NCI-H1105 (cell line): ENCODE measurements around the gene SRRM2.
A peak's percentile ranks its signal among the peaks of the same experiment; 100 is the strongest.

ENCODE experiments used
- DNase-seq: peaks from one replicate; lab custom pipeline; 2025; lab: John Stamatoyannopoulos, UW

Gene SRRM2

GRCh38 chr16:2739625-2740430, 12.6 kb upstream of the SRRM2 start:
- no peak for DNase-seq

- no peak for DNase-seq
These were observed 12.0 kb upstream of the SRRM2 start for GRCh38 chr16:2740476-2740875.

- DNase-seq = no peak
These were observed 11.3 kb upstream of the SRRM2 start for GRCh38 chr16:2741168-2741567.

GRCh38 chr16:2742323-2743006, 10.0 kb upstream of the SRRM2 start:
- no peak for DNase-seq

GRCh38 chr16:2743007-2743810, 9.2 kb upstream of the SRRM2 start:
- no peak for DNase-seq

GRCh38 chr16:2744711-2745110, 7.7 kb upstream of the SRRM2 start:
- no peak for DNase-seq

GRCh38 chr16:2745116-2745890, 7.1 kb upstream of the SRRM2 start:
- DNase-seq = no peak

- no peak for DNase-seq
These were observed 6.5 kb upstream of the SRRM2 start for GRCh38 chr16:2745961-2746360.

GRCh38 chr16:2748757-2749455, 3.5 kb upstream of the SRRM2 start:
- DNase-seq = no peak

GRCh38 chr16:2749476-2749875, 3.0 kb upstream of the SRRM2 start:
- DNase-seq = no peak

- no peak for DNase-seq
These were observed 2.5 kb upstream of the SRRM2 start for GRCh38 chr16:2749936-2750335.

- DNase-seq = no peak
These were observed 832 bp upstream of the SRRM2 start for GRCh38 chr16:2751577-2752034.

GRCh38 chr16:2752850-2753732, 653 bp downstream of the SRRM2 start:
- DNase-seq = peak; percentile 53

GRCh38 chr16:2753733-2754020, 1.2 kb downstream of the SRRM2 start:
- no peak for DNase-seq

- no peak for DNase-seq
These were observed 2.7 kb downstream of the SRRM2 start for GRCh38 chr16:2755158-2755557.

GRCh38 chr16:2756288-2757015, 4.0 kb downstream of the SRRM2 start:
- DNase-seq = no peak

- DNase-seq = no peak
These were observed 4.9 kb downstream of the SRRM2 start for GRCh38 chr16:2757344-2757743.

- no peak for DNase-seq
These were observed 9.0 kb downstream of the SRRM2 start for GRCh38 chr16:2761472-2761871.

GRCh38 chr16:2761886-2762583, 9.6 kb downstream of the SRRM2 start:
- no peak for DNase-seq
